H1 (cell line): ENCODE measurements around the gene FCRL2. TPM values are rescaled to one million over a fixed set of nuclear protein-coding genes. Genes with fewer than 3 reads are reported as not detected.

Experiments used
- BCL11A ChIP-seq, 2 experiments: IDR thresholded peaks; one replicate each; pipeline ENCODE4 v1.6.1; 2011; ENCODE audit warnings: low read depth in 2 of 2, low read length in 2 of 2, mild to moderate bottlenecking in 2 of 2
- KDM1A ChIP-seq: fragments of 200-600, 300-600 bp; sonication (generic); IDR thresholded peaks from 2 replicates; pipeline ENCODE4 v1.7.1; 2016; ENCODE audit warnings: mild to moderate bottlenecking, low read length, borderline replicate concordance
- polyA plus RNA-seq, 7 experiments: library from polyadenylated mRNA; depleted of rRNA in 3 of 7; stranded (reverse) in 5 of 7; unstranded in 2 of 7; fragments of >200 nt in 5 of 7; fragments of 200-250 nt in 2 of 7; gene quantifications; 1 replicate in 5 of 7; 2 replicates in 1 of 7; 4 replicates in 1 of 7; pipeline versions ENCODE4 v1.2.1 to v1.2.3, GENCODE V29; 2011 to 2013; ENCODE audit warnings: missing spikeins in 2 of 7, mixed read lengths in 2 of 7
- total RNA-seq: library from RNA; stranded (reverse); fragmentation: NEBNext Ultra II Directional; extraction: Animal tissue kit (Norgen Biotek cat#: 25700); gene quantifications from 2 replicates; pipeline ENCODE4 v1.2.1, GENCODE V29; 2021

The FCRL2 gene
- total and polyA plus RNA-seq, 2 of the 8 experiments (the other 6 are each of a cell fraction or from before 2014, with no cell fraction given), result not detected

DNA sequence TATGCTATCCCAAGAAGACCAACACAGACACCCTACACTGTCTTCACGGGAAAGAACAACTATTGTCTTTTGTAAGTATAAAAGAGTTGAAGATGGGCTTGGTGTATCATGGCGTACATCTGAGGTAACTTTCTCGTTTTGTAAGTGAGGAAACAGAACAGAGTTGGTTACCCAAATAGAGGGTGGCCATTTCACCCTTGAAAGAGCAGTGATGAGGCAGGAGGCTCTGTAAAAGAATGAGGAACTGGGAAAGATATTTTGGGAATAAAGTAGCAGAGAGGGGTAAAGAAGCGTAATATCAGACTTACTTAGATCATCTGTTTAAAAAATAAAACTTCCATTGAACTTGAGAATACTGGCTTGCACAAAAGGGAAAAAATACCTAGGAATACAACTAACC, 18.9 kb downstream of the FCRL2 start (continued):
- TF ChIP-seq BCL11A (IDR thresholded peaks at IDR 0.05; ENCODE audit: low read depth in 2 of 2, low read length in 2 of 2) (no peak), KDM1A (no peak)
